Smooth muscle cell (in vitro differentiated cells): ENCODE results near the gene FNDC11. TPM values are rescaled to one million over a fixed set of nuclear protein-coding genes. Genes with fewer than 3 reads are reported as not detected.

ENCODE experiments used
- DNase-seq: peaks from one replicate; lab custom pipeline; 2025; ENCODE audit not compliant: unreplicated experiment; lab: John Stamatoyannopoulos, UW
- H2AFZ ChIP-seq: fragments of 200-600 bp; sonication (generic); 2 replicates; pipeline ENCODE4 v1.6.0; 2016; ENCODE audit warnings: antibody characterized with exemption, low read depth, mild to moderate bottlenecking
- H3F3A ChIP-seq: fragments of 200-600 bp; sonication (generic); 2 replicates; pipeline ENCODE4 v1.6.0; 2017; ENCODE audit warnings: antibody characterized with exemption, low read depth
- H3K27ac ChIP-seq: fragments of 200-600 bp; sonication (generic); 2 replicates; pipeline ENCODE4 v1.5.1; 2016; ENCODE audit warnings: low read depth, mild to moderate bottlenecking
- H3K27me3 ChIP-seq: fragments of 200-600 bp; sonication (generic); 2 replicates; pipeline ENCODE4 v1.6.1; 2016; ENCODE audit warnings: low read depth, mild to moderate bottlenecking
- H3K36me3 ChIP-seq: fragments of 200-600 bp; sonication (generic); 2 replicates; pipeline ENCODE4 v1.5.1; 2016; ENCODE audit warnings: low read depth
- H3K4me1 ChIP-seq: fragments of 200-600 bp; sonication (generic); 2 replicates; pipeline ENCODE4 v1.5.1; 2016; ENCODE audit warnings: low read depth
- H3K4me2 ChIP-seq: fragments of 200-600 bp; sonication (generic); 2 replicates; pipeline ENCODE4 v1.6.0; 2016; ENCODE audit warnings: mild to moderate bottlenecking
- H3K4me3 ChIP-seq: fragments of 200-600 bp; sonication (generic); 2 replicates; pipeline ENCODE4 v1.5.1; 2016; ENCODE audit warnings: mild to moderate bottlenecking
- H3K79me2 ChIP-seq: fragments of 200-600 bp; sonication (generic); 2 replicates; pipeline ENCODE4 v1.6.0; 2016; ENCODE audit warnings: low read depth, mild to moderate bottlenecking
- H3K9ac ChIP-seq: fragments of 200-600 bp; sonication (generic); 2 replicates; pipeline ENCODE4 v1.6.0; 2016; ENCODE audit warnings: low read depth
- H3K9me3 ChIP-seq: fragments of 200-600 bp; sonication (generic); replicated peaks from 2 replicates; pipeline ENCODE4 v1.5.1; 2016; ENCODE audit warnings: low read depth
- H4K20me1 ChIP-seq: fragments of 200-600 bp; sonication (generic); 2 replicates; pipeline ENCODE4 v1.6.0; 2016; ENCODE audit warnings: low read depth
- WGBS: methylation state at CpG from one replicate; pipeline ENCODE4 v1.1.7; 2016; ENCODE audit warnings: low lambda C conversion rate; 5-methylcytosine and 5-hydroxymethylcytosine counted together
- polyA plus RNA-seq: library from polyadenylated mRNA; unstranded; fragments of >200 nt; fragmentation: Nextera tagmentation; extraction: Ambion mirVana; gene quantifications from 2 replicates; pipeline ENCODE4 v1.2.1, GENCODE V29; 2016
- total RNA-seq: library from RNA; depleted of rRNA; stranded (reverse); fragments of >200 nt; gene quantifications from 2 replicates; pipeline ENCODE4 v1.2.3, GENCODE V29; 2014
- TF ChIP-seq, protein P1 (sequence below): fragments of 200-600 bp; sonication (generic); IDR thresholded peaks from 2 replicates; pipeline ENCODE4 v1.5.1; 2017; ENCODE audit warnings: borderline replicate concordance, mild to moderate bottlenecking, antibody characterized with exemption; ENCODE audit not compliant: insufficient read depth, poor library complexity, severe bottlenecking

FNDC11 gene
- total and polyA plus RNA-seq, 2 experiments from 2014 or later = 0.72 to 3.6 TPM

DNA sequence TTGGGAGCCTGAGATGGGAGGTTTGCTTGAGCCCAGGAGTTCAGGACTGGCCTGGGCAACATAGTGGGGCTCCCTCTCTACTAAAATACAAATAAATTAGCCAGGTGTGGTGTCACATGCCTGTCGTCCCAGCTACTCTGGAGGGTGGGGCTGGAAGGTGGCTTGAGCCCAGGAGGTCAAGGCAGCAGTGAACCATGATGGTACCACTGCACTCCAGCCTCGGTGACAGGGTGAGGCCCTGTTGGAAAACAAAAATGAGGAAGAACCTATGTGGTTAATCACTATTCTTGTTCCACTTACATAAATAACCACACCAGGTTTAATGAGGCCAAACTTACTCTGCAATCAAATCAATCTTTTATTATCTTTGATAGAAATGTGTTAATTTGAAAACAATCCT, 28.0 kb upstream of the FNDC11 start:
- no peaks in the 10 kb centered on the region for H3K27me3 ChIP-seq
- no peaks in the 10 kb centered on the region for H3F3A ChIP-seq
- peaks cover 11% of the 10 kb centered on the region for H3K4me1 ChIP-seq
- no peaks in the 10 kb centered on the region for H3K9me3 ChIP-seq
- TF ChIP-seq, protein P1, sequence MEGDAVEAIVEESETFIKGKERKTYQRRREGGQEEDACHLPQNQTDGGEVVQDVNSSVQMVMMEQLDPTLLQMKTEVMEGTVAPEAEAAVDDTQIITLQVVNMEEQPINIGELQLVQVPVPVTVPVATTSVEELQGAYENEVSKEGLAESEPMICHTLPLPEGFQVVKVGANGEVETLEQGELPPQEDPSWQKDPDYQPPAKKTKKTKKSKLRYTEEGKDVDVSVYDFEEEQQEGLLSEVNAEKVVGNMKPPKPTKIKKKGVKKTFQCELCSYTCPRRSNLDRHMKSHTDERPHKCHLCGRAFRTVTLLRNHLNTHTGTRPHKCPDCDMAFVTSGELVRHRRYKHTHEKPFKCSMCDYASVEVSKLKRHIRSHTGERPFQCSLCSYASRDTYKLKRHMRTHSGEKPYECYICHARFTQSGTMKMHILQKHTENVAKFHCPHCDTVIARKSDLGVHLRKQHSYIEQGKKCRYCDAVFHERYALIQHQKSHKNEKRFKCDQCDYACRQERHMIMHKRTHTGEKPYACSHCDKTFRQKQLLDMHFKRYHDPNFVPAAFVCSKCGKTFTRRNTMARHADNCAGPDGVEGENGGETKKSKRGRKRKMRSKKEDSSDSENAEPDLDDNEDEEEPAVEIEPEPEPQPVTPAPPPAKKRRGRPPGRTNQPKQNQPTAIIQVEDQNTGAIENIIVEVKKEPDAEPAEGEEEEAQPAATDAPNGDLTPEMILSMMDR = no peak
- no peak overlapping the region for H2AFZ ChIP-seq
- DNase-seq = no peak
- 67% methylated on average over 2 of the region's 2 CpGs for WGBS
- H3K9ac ChIP-seq = no peak overlapping the region
- H3K4me3 ChIP-seq = no peak overlapping the region
- H3K36me3 ChIP-seq = no peaks in the 10 kb centered on the region
- H3K27ac ChIP-seq = no peak overlapping the region
- H4K20me1 ChIP-seq = peaks cover 48% of the 10 kb centered on the region
- peaks cover 7% of the 10 kb centered on the region for H3K79me2 ChIP-seq
- no peak overlapping the region for H3K4me2 ChIP-seq

- TF ChIP-seq, protein P1 = no peak
- Histone ChIP-seq H2AFZ (no peak overlapping the region), H3K79me2 (no peaks in the 10 kb centered on the region), H3F3A (no peaks in the 10 kb centered on the region), H3K9me3 (no peaks in the 10 kb centered on the region), H3K4me3 (no peak overlapping the region), H3K36me3 (no peaks in the 10 kb centered on the region), H3K27ac (no peak overlapping the region), H3K4me2 (no peak overlapping the region), H4K20me1 (peaks cover 36% of the 10 kb centered on the region), H3K27me3 (no peaks in the 10 kb centered on the region), H3K9ac (no peak overlapping the region), H3K4me1 (peaks cover 7% of the 10 kb centered on the region)
- WGBS = 97% methylated on average over 9 of the region's 9 CpGs
- DNase-seq = no peak
These were observed 26.8 kb upstream of the FNDC11 start for GRCh38 chr20:63527184-63527583.

GRCh38 chr20:63529180-63529860, 24.6 kb upstream of the FNDC11 start:
- Histone ChIP-seq H3K4me2 (no peak overlapping the region), H3K9me3 (no peaks in the 10 kb centered on the region), H3K27ac (no peak overlapping the region), H3K4me3 (no peak overlapping the region), H3K36me3 (no peaks in the 10 kb centered on the region), H3F3A (no peaks in the 10 kb centered on the region), H4K20me1 (peaks cover 16% of the 10 kb centered on the region), H2AFZ (no peak overlapping the region), H3K79me2 (no peaks in the 10 kb centered on the region), H3K9ac (no peak overlapping the region), H3K27me3 (no peaks in the 10 kb centered on the region), H3K4me1 (no peaks in the 10 kb centered on the region)
- TF ChIP-seq, protein P1 = no peak
- 90% methylated on average over 26 of the region's 27 CpGs for WGBS
- no peak for DNase-seq
